ENCODE measurements around the gene HSD17B12.

- TF ChIP-seq CTCF (IDR thresholded peaks at IDR 0.05) (peak in 3 of 4 experiments; percentile 35 to 42 (median 37)), POLR2AphosphoS5 (IDR thresholded peaks at IDR 0.05) (no peak), POLR2A (IDR thresholded peaks at IDR 0.05) (no peak)
Observed at GRCh38 chr11:43825217-43825816, 144.8 kb downstream of the HSD17B12 start.

All from prostate gland (tissue), 2 donors.